ENCODE results near the gene TXNRD2. TPM values are rescaled to one million over a fixed set of nuclear protein-coding genes. Genes with fewer than 3 reads are reported as not detected.

The TXNRD2 gene
- total and polyA plus RNA-seq, 10 of the 15 experiments (the other 5 are each of a cell fraction or from before 2014, with no cell fraction given), result 1.6 to 26.0 (median 13.9) TPM

- intact Hi-C loops (cut with micrococcal nuclease; ENCODE audit: unreplicated experiment), result no loop called here
- no peak for ATAC-seq
- SMC1A ChIA-PET (ENCODE audit: uncharacterized antibody, unreplicated experiment), result no interaction called here
- H4K20me1 ChIP-seq (ENCODE audit: control insufficient read depth, insufficient read depth), result no peaks in the 10 kb centered on the region
- H3K36me3 ChIP-seq (ENCODE audit: control insufficient read depth in 2 of 2, insufficient read depth in 2 of 2, low read length in 1 of 2), result peaks cover 2 to 13% of the 10 kb centered on the region in 2 experiments; a peak in 3 of 4 replicates
- no peak for FAIRE-seq
- no peaks in the 10 kb centered on the region for H3K4me1 ChIP-seq (ENCODE audit: control insufficient read depth, insufficient read depth, low read length)
- DNase-seq (ENCODE audit: low read depth, low spot score), result no peak
- 83% methylated on average over 12 of the region's 12 CpGs for WGBS (ENCODE audit: insufficient coverage, insufficient replicate concordance, low lambda C conversion rate, missing lambda C conversion rate)
- no peak overlapping the region for H2AFZ ChIP-seq (ENCODE audit: control insufficient read depth, low read depth, low read length)
- no peaks in the 10 kb centered on the region for H3K9me3 ChIP-seq (replicated peaks; ENCODE audit: control insufficient read depth, insufficient read depth, low read length)
- H3K79me2 ChIP-seq (ENCODE audit: control insufficient read depth, insufficient read depth, low read length), result no peaks in the 10 kb centered on the region
- H3K4me3 ChIP-seq, result no peak overlapping the region
- POLR2A ChIA-PET, result no interaction called here
- RAD21 ChIA-PET (ENCODE audit: unreplicated experiment), result interaction anchor here (1.5 to 1.9 kb wide), 2 partner anchors 25 to 187 kb away, joined by 3 to 5 read pairs; no protein-coding TSS in a partner anchor
- in situ Hi-C loops (cut with MboI), result loop anchor here (5.0 kb wide), 1 partner anchor 185 kb away; no protein-coding TSS in a partner anchor
- no peak overlapping the region for H3K4me2 ChIP-seq (ENCODE audit: control insufficient read depth, insufficient read depth)
- CTCF ChIA-PET, result interaction anchor here (0.8 to 1.2 kb wide), 2 partner anchors 31 to 187 kb away, joined by 3 to 4 read pairs; no protein-coding TSS in a partner anchor
- TF ChIP-seq YY1 (IDR thresholded peaks at IDR 0.05; ENCODE audit: low read depth, low read length) (no peak), POLR2AphosphoS2 (IDR thresholded peaks at IDR 0.05; ENCODE audit: low read depth, low read length) (no peak), ZNF217 (IDR thresholded peaks at IDR 0.05) (no peak), EZH2 (IDR thresholded peaks at IDR 0.05; ENCODE audit: borderline replicate concordance, control insufficient read depth, low read depth, low read length) (no peak), BRCA1 (IDR thresholded peaks at IDR 0.05; ENCODE audit: low read depth, low read length) (no peak), NR2F1 (conservative IDR thresholded peaks at IDR 0.05) (no peak), HDGF (IDR thresholded peaks at IDR 0.05) (no peak)
- no peak overlapping the region for H3K27ac ChIP-seq (ENCODE audit: control insufficient read depth, insufficient read depth)
- no TSS peak for BruUV-seq (replicated peaks)
- no peak overlapping the region for H3K9ac ChIP-seq (ENCODE audit: control insufficient read depth, insufficient read depth, low read length)
- no peaks in the 10 kb centered on the region for H3K27me3 ChIP-seq (replicated peaks in 1 of 2; ENCODE audit: control insufficient read depth in 2 of 2, insufficient read depth in 2 of 2, low read length in 1 of 2)
Observed at GRCh38 chr22:19917389-19918138, 24.1 kb downstream of the TXNRD2 start.

GRCh38 chr22:19916941-19917340 is 24.7 kb downstream of the TXNRD2 start:
- no peak overlapping the region for H3K4me2 ChIP-seq (ENCODE audit: control insufficient read depth, insufficient read depth)
- H3K9me3 ChIP-seq (replicated peaks; ENCODE audit: control insufficient read depth, insufficient read depth, low read length), result no peaks in the 10 kb centered on the region
- H3K9ac ChIP-seq (ENCODE audit: control insufficient read depth, insufficient read depth, low read length), result no peak overlapping the region
- no TSS peak for BruUV-seq (replicated peaks)
- WGBS (ENCODE audit: insufficient coverage, insufficient replicate concordance, low lambda C conversion rate, missing lambda C conversion rate), result 66% methylated on average over 7 of the region's 7 CpGs
- no peak overlapping the region for H2AFZ ChIP-seq (ENCODE audit: control insufficient read depth, low read depth, low read length)
- TF ChIP-seq TBL1XR1 (IDR thresholded peaks at IDR 0.05; ENCODE audit: low read depth, low read length), result no peak
- TF ChIP-seq IRF4 (IDR thresholded peaks at IDR 0.05; ENCODE audit: low read depth, low read length), result no peak
- TF ChIP-seq CHD4 (IDR thresholded peaks at IDR 0.05), result no peak
- TF ChIP-seq HDGF (IDR thresholded peaks at IDR 0.05), result no peak
- TF ChIP-seq USF2 (IDR thresholded peaks at IDR 0.05; ENCODE audit: borderline replicate concordance, low read depth, low read length), result no peak
- TF ChIP-seq, protein P1, sequence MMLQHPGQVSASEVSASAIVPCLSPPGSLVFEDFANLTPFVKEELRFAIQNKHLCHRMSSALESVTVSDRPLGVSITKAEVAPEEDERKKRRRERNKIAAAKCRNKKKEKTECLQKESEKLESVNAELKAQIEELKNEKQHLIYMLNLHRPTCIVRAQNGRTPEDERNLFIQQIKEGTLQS (IDR thresholded peaks at IDR 0.05; ENCODE audit: borderline replicate concordance, extremely low read depth, low read depth, low read length), result no peak
- no peak for TF ChIP-seq SUZ12 (IDR thresholded peaks at IDR 0.05; ENCODE audit: unreplicated experiment)
- TF ChIP-seq, protein P2, sequence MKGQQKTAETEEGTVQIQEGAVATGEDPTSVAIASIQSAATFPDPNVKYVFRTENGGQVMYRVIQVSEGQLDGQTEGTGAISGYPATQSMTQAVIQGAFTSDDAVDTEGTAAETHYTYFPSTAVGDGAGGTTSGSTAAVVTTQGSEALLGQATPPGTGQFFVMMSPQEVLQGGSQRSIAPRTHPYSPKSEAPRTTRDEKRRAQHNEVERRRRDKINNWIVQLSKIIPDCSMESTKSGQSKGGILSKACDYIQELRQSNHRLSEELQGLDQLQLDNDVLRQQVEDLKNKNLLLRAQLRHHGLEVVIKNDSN (IDR thresholded peaks at IDR 0.05; ENCODE audit: borderline replicate concordance, extremely low read length, insufficient read depth, low read depth, low read length), result no peak
- no peak for TF ChIP-seq CHD2 (IDR thresholded peaks at IDR 0.05; ENCODE audit: borderline replicate concordance, low read depth, low read length)
- RAD21 ChIA-PET (ENCODE audit: unreplicated experiment), result interaction anchor here (1.5 to 1.9 kb wide), 2 partner anchors 26 to 187 kb away, joined by 3 to 5 read pairs; no protein-coding TSS in a partner anchor
- CTCF ChIA-PET, result interaction anchor here (1.2 kb wide), 1 partner anchor 31 kb away, joined by 3 read pairs; no protein-coding TSS in a partner anchor
- H3K27me3 ChIP-seq (replicated peaks in 1 of 2; ENCODE audit: control insufficient read depth in 2 of 2, insufficient read depth in 2 of 2, low read length in 1 of 2), result no peaks in the 10 kb centered on the region
- POLR2A ChIA-PET, result no interaction called here
- SMC1A ChIA-PET (ENCODE audit: uncharacterized antibody, unreplicated experiment), result no interaction called here
- H3K36me3 ChIP-seq (ENCODE audit: control insufficient read depth in 2 of 2, insufficient read depth in 2 of 2, low read length in 1 of 2), result peaks cover 2 to 13% of the 10 kb centered on the region in 2 experiments; a peak in 3 of 4 replicates
- FAIRE-seq (no peak), DNase-seq (ENCODE audit: low read depth, low spot score) (no peak), ATAC-seq (no peak)
- H3K27ac ChIP-seq (ENCODE audit: control insufficient read depth, insufficient read depth), result no peak overlapping the region
- H4K20me1 ChIP-seq (ENCODE audit: control insufficient read depth, insufficient read depth), result no peaks in the 10 kb centered on the region
- no peaks in the 10 kb centered on the region for H3K4me1 ChIP-seq (ENCODE audit: control insufficient read depth, insufficient read depth, low read length)
- in situ Hi-C loops (cut with MboI) (loop anchor here (5.0 kb wide), 1 partner anchor 185 kb away; no protein-coding TSS in a partner anchor), intact Hi-C loops (cut with micrococcal nuclease; ENCODE audit: unreplicated experiment) (no loop called here)
- H3K79me2 ChIP-seq (ENCODE audit: control insufficient read depth, insufficient read depth, low read length), result no peaks in the 10 kb centered on the region
- no peak overlapping the region for H3K4me3 ChIP-seq
